Measurements from ENCODE around the gene DEGS1.

The DEGS1 gene

GRCh38 chr1:224223819-224224714 lies 41.0 kb downstream of the DEGS1 start (continued):
- TF ChIP-seq ZNF518A (tag by site-specific recombination; conservative IDR thresholded peaks at IDR 0.05; ENCODE audit: low read depth) (0 out of 2 replicates have a peak, but pooled peaks have one; percentile 5), ZNF768 (tag by site-specific recombination; IDR thresholded peaks at IDR 0.05) (no peak), ZNF24 (tag by site-specific recombination; IDR thresholded peaks at IDR 0.05) (peak; percentile 49), PRDM10 (tag by site-specific recombination; IDR thresholded peaks at IDR 0.05) (0 out of 2 replicates have a peak, but pooled peaks have one; percentile 18), ZNF600 (tag by site-specific recombination; IDR thresholded peaks at IDR 0.05) (peak; percentile 56), FEZF1 (tag by site-specific recombination; IDR thresholded peaks at IDR 0.05) (peak; percentile 87), SCRT2 (tag by site-specific recombination; IDR thresholded peaks at IDR 0.05) (peak; percentile 98), ZNF555 (tag by site-specific recombination; conservative IDR thresholded peaks at IDR 0.05) (no peak), ZEB2 (tag by site-specific recombination; IDR thresholded peaks at IDR 0.05) (peak; percentile 36; the same call in 1 of the 2 replicates), ZNF335 (tag by site-specific recombination; conservative IDR thresholded peaks at IDR 0.05) (0 out of 2 replicates have a peak, but pooled peaks have one; percentile 32), ZNF629 (tag by site-specific recombination; IDR thresholded peaks at IDR 0.05) (no peak; the same call in 1 of the 2 replicates), ZNF580 (tag by site-specific recombination; IDR thresholded peaks at IDR 0.05) (peak; percentile 91), ZNF571 (tag by site-specific recombination; IDR thresholded peaks at IDR 0.05) (no peak), ZNF366 (tag by site-specific recombination; conservative IDR thresholded peaks at IDR 0.05) (0 out of 2 replicates have a peak, but pooled peaks have one; percentile 37), OSR2 (tag by site-specific recombination; IDR thresholded peaks at IDR 0.05) (peak; percentile 86), ZNF23 (tag by site-specific recombination; IDR thresholded peaks at IDR 0.05; ENCODE audit: borderline replicate concordance) (no peak)
- TF ChIP-seq, protein P1, sequence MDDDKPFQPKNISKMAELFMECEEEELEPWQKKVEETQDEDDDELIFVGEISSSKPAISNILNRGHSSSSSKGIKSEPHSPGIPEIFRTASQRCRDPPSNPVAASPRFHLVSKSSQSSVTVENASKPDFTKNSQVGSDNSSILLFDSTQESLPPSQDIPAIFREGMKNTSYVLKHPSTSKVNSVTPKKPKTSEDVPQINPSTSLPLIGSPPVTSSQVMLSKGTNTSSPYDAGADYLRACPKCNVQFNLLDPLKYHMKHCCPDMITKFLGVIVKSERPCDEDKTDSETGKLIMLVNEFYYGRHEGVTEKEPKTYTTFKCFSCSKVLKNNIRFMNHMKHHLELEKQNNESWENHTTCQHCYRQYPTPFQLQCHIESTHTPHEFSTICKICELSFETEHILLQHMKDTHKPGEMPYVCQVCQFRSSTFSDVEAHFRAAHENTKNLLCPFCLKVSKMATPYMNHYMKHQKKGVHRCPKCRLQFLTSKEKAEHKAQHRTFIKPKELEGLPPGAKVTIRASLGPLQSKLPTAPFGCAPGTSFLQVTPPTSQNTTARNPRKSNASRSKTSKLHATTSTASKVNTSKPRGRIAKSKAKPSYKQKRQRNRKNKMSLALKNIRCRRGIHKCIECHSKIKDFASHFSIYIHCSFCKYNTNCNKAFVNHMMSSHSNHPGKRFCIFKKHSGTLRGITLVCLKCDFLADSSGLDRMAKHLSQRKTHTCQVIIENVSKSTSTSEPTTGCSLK (tag by site-specific recombination; IDR thresholded peaks at IDR 0.05) = no peak
- TF ChIP-seq, protein P2, sequence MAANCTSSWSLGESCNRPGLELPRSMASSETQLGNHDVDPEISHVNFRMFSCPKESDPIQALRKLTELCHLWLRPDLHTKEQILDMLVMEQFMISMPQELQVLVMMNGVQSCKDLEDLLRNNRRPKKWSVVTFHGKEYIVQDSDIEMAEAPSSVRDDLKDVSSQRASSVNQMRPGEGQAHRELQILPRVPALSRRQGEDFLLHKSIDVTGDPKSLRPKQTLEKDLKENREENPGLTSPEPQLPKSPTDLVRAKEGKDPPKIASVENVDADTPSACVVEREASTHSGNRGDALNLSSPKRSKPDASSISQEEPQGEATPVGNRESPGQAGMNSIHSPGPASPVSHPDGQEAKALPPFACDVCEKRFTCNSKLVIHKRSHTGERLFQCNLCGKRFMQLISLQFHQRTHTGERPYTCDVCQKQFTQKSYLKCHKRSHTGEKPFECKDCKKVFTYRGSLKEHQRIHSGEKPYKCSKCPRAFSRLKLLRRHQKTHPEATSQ (tag by site-specific recombination; IDR thresholded peaks at IDR 0.05) = no peak

Data from HEK293 (cell line).